Myometrial cell (primary cell): Measurements from ENCODE around the gene MID1IP1. TPM values are rescaled to one million over a fixed set of nuclear protein-coding genes. Genes with fewer than 3 reads are reported as not detected.

Experiments used
- total RNA-seq: library from RNA; depleted of rRNA; stranded (reverse); fragments of >200 nt; gene quantifications from 2 replicates; pipeline ENCODE4 v1.2.3, GENCODE V29; 2015

MID1IP1 gene, protein sequence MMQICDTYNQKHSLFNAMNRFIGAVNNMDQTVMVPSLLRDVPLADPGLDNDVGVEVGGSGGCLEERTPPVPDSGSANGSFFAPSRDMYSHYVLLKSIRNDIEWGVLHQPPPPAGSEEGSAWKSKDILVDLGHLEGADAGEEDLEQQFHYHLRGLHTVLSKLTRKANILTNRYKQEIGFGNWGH
- 94.6 and 97.7 TPM in 2 replicates for total RNA-seq

DNA sequence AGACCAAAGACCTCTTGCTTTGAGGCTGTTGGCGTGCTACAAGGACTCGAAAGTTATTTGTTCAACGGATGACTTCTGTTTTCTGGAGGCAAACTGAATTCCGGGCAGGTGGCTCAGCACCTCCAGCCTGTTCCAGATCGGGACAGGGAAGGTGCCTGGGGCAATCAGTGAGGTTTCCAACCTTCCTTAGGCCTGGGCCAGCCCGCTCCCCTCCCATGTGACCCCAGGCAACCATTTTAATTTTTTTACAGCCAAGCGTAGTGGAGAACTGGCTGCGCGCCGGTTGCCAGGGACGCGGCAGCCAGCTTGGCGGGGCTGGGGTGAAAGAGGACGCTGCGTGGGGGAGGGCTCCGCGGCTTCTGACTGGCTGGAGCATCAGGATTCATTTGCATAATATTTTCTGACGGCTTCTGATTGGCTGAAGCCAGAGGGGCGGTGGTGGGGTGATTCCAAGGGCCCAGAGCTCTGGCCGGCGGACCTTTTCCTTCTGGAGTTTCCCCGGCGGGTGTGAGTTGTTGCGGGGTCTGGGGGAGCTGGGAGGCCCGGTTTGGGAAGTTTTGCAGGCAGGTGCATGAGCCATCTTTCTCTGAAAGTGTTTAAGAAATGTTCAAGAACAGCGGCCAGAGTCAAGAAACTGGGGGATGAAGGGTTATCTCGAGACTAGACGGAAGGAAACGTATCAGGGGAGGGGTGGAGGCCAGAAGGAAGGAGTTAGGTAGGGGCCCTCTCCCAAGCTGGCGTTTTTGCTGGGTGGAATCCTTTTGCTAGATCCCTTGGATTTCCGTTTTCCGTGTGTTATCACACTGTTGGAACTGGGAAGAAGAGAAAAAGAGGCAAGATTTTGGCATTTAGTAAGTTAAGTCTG is at the start of gene MID1IP1:
TSS of gene MID1IP1 (plus strand) at position 479 of the 865 bp plus-strand sequence. CDS start 3,488 bp downstream, outside the sequence.

Other genes starting within 250 kb of the MID1IP1 start
- not detected in 2 replicates for gene TSPAN7, start 239.9 kb upstream of the MID1IP1 start, total RNA-seq